ENCODE results near the gene SIGLEC15.

DNA sequence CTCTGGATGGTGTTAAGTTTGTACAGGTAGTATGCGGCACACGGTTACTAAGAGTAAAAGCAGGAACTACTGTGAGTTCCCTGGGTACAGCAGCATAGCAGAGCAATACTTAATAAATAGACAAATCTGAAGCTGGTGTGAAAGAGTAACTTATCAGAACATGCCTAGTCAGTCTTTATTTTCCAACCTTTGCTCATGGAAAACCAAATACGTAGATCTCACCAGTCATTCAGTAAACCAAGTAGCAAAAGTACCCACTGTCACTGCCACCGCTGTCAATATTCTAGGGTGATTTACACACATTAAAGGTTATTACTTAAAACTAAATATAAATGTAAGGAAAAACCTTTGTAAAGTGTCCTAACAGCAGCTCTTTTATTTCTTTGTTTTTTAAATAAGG, 35.0 kb downstream of the SIGLEC15 start:
- TF ChIP-seq, protein P1, sequence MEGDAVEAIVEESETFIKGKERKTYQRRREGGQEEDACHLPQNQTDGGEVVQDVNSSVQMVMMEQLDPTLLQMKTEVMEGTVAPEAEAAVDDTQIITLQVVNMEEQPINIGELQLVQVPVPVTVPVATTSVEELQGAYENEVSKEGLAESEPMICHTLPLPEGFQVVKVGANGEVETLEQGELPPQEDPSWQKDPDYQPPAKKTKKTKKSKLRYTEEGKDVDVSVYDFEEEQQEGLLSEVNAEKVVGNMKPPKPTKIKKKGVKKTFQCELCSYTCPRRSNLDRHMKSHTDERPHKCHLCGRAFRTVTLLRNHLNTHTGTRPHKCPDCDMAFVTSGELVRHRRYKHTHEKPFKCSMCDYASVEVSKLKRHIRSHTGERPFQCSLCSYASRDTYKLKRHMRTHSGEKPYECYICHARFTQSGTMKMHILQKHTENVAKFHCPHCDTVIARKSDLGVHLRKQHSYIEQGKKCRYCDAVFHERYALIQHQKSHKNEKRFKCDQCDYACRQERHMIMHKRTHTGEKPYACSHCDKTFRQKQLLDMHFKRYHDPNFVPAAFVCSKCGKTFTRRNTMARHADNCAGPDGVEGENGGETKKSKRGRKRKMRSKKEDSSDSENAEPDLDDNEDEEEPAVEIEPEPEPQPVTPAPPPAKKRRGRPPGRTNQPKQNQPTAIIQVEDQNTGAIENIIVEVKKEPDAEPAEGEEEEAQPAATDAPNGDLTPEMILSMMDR (IDR thresholded peaks at IDR 0.05), result no peak
- TF ChIP-seq POLR2AphosphoS5 (IDR thresholded peaks at IDR 0.05), result no peak

All from breast epithelium (tissue), 3 donors.